Gastroesophageal sphincter (tissue), 3 donors: ENCODE data around the gene RIPOR3.

Source experiments
- EP300 ChIP-seq: sonication (generic); formaldehyde crosslinking; IDR thresholded peaks from one replicate; pipeline ENCODE4 v1.6.1; 2017; ENCODE audit warnings: antibody characterized with exemption, mild to moderate bottlenecking
- POLR2A ChIP-seq, 2 donors: fragments of 450-650 bp; IDR thresholded peaks; one replicate each; pipeline ENCODE4 v1.6.1; 2017; ENCODE audit warnings: antibody characterized with exemption in 2 of 2, mild to moderate bottlenecking in 2 of 2, moderate library complexity in 1 of 2
- POLR2AphosphoS5 ChIP-seq: sonication (generic); formaldehyde crosslinking; IDR thresholded peaks from one replicate; pipeline ENCODE4 v1.6.1; 2017; ENCODE audit warnings: antibody characterized with exemption
- TF ChIP-seq, protein P1 (sequence below), 4 experiments: fragments of 200-600 bp in 2 of 4; fragments of 450-650 bp in 2 of 4; sonication (generic) in 1 of 4; IDR thresholded peaks; one replicate each; pipeline ENCODE4 v1.5.1; 2017 to 2019; ENCODE audit warnings: antibody characterized with exemption in 4 of 4, mild to moderate bottlenecking in 2 of 4, moderate library complexity in 2 of 4

- no peak for TF ChIP-seq POLR2AphosphoS5
- TF ChIP-seq POLR2A (IDR thresholded peaks at IDR 0.05) = no peak
- TF ChIP-seq, protein P1, sequence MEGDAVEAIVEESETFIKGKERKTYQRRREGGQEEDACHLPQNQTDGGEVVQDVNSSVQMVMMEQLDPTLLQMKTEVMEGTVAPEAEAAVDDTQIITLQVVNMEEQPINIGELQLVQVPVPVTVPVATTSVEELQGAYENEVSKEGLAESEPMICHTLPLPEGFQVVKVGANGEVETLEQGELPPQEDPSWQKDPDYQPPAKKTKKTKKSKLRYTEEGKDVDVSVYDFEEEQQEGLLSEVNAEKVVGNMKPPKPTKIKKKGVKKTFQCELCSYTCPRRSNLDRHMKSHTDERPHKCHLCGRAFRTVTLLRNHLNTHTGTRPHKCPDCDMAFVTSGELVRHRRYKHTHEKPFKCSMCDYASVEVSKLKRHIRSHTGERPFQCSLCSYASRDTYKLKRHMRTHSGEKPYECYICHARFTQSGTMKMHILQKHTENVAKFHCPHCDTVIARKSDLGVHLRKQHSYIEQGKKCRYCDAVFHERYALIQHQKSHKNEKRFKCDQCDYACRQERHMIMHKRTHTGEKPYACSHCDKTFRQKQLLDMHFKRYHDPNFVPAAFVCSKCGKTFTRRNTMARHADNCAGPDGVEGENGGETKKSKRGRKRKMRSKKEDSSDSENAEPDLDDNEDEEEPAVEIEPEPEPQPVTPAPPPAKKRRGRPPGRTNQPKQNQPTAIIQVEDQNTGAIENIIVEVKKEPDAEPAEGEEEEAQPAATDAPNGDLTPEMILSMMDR (IDR thresholded peaks at IDR 0.05) = no peak
- no peak for TF ChIP-seq EP300
These were observed 105.7 kb downstream of the RIPOR3 start for GRCh38 chr20:50585678-50586077.
